ENCODE results near the gene CD164. TPM values are rescaled to one million over a fixed set of nuclear protein-coding genes. Genes with fewer than 3 reads are reported as not detected.

CD164 gene
- total RNA-seq (100 to 1,000 TPM in 4 of 6 donors, 10 to 100 TPM in 2; 80.0 to 147 (median 104) TPM), polyA plus RNA-seq (100 to 1,000 TPM in 1 of 2 donors, 10 to 100 TPM in 1; 53.6 to 120 TPM)

GRCh38 chr6:109381747-109382575, at the start of gene CD164:
CD164 (minus strand) TSS chr6:109382467; CDS start chr6:109382378, 89 bp downstream.
- H3K4me1 ChIP-seq: peaks cover 5 to 24% (median 19%) of the 10 kb centered on the region in 3 donors
- no peaks in the 10 kb centered on the region for H3K9me3 ChIP-seq
- peaks cover 0 to 8% (median 0%) of the 10 kb centered on the region in 3 donors for H3K36me3 ChIP-seq
- WGBS, 2 donors: 0% methylated on average over 84 to 93 of the region's 93 CpGs
- no peak for TF ChIP-seq CTCF (IDR thresholded peaks at IDR 0.05)
- FAIRE-seq (no peak), DNase-seq (peak; percentile 92 to 95 (median 94)), ATAC-seq (peak; percentile 79 to 86 (median 82))
- intact Hi-C loops (cut with DNase I): no loop called here
- H3K27ac ChIP-seq: peak within 1 kb of the TSS; percentile 98 to 100 (median 100)
- H3K4me3 ChIP-seq: peak within 1 kb of the TSS; percentile 68 to 97 (median 84)
- no peaks in the 10 kb centered on the region for H3K27me3 ChIP-seq

- no peak for ATAC-seq
- Histone ChIP-seq H3K9me3 (no peaks in the 10 kb centered on the region), H3K36me3 (no peaks in the 10 kb centered on the region), H3K27ac (no peak overlapping the region), H3K4me1 (no peaks in the 10 kb centered on the region), H3K4me3 (no peak overlapping the region), H3K27me3 (no peaks in the 10 kb centered on the region)
- no peak for DNase-seq
- 88 to 94% methylated on average over 3 of the region's 3 CpGs for WGBS, 2 donors
- TF ChIP-seq CTCF (IDR thresholded peaks at IDR 0.05): no peak
- intact Hi-C loops (cut with DNase I): no loop called here
- no peak for FAIRE-seq
Observed at GRCh38 chr6:109429496-109429895, 47.2 kb upstream of the CD164 start.

- intact Hi-C loops (cut with DNase I): no loop called here
- FAIRE-seq (no peak), ATAC-seq (peak in 1 of 4 donors; percentile 48), DNase-seq (no peak)
- no peak overlapping the region for H3K4me3 ChIP-seq
- H3K27me3 ChIP-seq: no peaks in the 10 kb centered on the region
- no peaks in the 10 kb centered on the region for H3K4me1 ChIP-seq
- no peaks in the 10 kb centered on the region for H3K36me3 ChIP-seq
- 60 to 71% methylated on average over 7 of the region's 7 CpGs for WGBS, 2 donors
- TF ChIP-seq CTCF (IDR thresholded peaks at IDR 0.05): no peak
- no peaks in the 10 kb centered on the region for H3K9me3 ChIP-seq
- no peak overlapping the region for H3K27ac ChIP-seq
Observed at GRCh38 chr6:109428889-109429477, 46.7 kb upstream of the CD164 start.

- 79 to 81% methylated on average over 2 of the region's 2 CpGs for WGBS, 2 donors
- H3K27me3 ChIP-seq: no peaks in the 10 kb centered on the region
- ATAC-seq (no peak), FAIRE-seq (no peak), DNase-seq (no peak)
- no peaks in the 10 kb centered on the region for H3K36me3 ChIP-seq
- H3K4me1 ChIP-seq: no peaks in the 10 kb centered on the region
- no peaks in the 10 kb centered on the region for H3K9me3 ChIP-seq
- H3K27ac ChIP-seq: no peak overlapping the region
- TF ChIP-seq CTCF (IDR thresholded peaks at IDR 0.05): no peak
- intact Hi-C loops (cut with DNase I): no loop called here
- no peak overlapping the region for H3K4me3 ChIP-seq
Observed at GRCh38 chr6:109424946-109425345, 42.7 kb upstream of the CD164 start.
